ENCODE data around the gene CMTM8.

DNA sequence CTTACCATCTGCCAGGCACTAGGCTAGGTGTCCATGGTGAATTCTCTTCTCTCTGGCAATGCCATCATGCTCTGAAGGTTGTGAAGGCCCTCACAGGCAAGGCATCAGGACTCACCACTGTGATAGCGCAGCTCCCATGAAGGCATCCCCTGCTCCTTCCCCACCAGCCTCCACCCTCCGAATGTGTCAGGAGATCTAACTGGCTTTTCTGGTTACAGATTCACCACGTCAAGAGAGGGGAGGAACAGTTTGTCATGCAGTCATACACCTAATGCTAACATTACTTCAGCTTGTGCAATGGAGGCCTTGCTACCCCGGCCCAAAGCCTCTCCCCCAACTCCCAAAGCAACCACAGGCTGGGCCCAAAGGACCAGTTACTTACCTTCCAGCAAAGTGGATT, 8.9 kb upstream of the CMTM8 start:
- no peak for TF ChIP-seq SIN3A (conservative IDR thresholded peaks at IDR 0.05 in 1 of 2, IDR thresholded peaks at IDR 0.05 in 1 of 2; ENCODE audit: low read depth in 1 of 2, low read length in 2 of 2)
- no peak for TF ChIP-seq EP300 (IDR thresholded peaks at IDR 0.05; ENCODE audit: borderline replicate concordance in 1 of 2, low read depth in 2 of 2, low read length in 2 of 2)
- TF ChIP-seq GABPA (IDR thresholded peaks at IDR 0.05; ENCODE audit: borderline replicate concordance, insufficient read depth, low read length), result no peak
- TF ChIP-seq CHD2 (IDR thresholded peaks at IDR 0.05; ENCODE audit: low read length), result no peak
- TF ChIP-seq, protein P1, sequence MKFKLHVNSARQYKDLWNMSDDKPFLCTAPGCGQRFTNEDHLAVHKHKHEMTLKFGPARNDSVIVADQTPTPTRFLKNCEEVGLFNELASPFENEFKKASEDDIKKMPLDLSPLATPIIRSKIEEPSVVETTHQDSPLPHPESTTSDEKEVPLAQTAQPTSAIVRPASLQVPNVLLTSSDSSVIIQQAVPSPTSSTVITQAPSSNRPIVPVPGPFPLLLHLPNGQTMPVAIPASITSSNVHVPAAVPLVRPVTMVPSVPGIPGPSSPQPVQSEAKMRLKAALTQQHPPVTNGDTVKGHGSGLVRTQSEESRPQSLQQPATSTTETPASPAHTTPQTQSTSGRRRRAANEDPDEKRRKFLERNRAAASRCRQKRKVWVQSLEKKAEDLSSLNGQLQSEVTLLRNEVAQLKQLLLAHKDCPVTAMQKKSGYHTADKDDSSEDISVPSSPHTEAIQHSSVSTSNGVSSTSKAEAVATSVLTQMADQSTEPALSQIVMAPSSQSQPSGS (IDR thresholded peaks at IDR 0.05; ENCODE audit: low read length), result no peak
